Keratinocyte (primary cell): ENCODE measurements around the gene THSD8. TPM values are rescaled to one million over a fixed set of nuclear protein-coding genes. Genes with fewer than 3 reads are reported as not detected.

Experiments
- DNase-seq: peaks from one replicate; pipeline ENCODE4 v3.0.0-alpha.2; 2011; ENCODE audit warnings: low read depth, missing footprints, low spot score
- FAIRE-seq: peaks from 2 replicates; lab custom pipeline; 2011; peaks lifted over from hg19 to GRCh38; lab: Jason Lieb, UNC
- H2AFZ ChIP-seq: 2 replicates; pipeline ENCODE4 v1.6.0; 2012; ENCODE audit warnings: low read length, control low read depth, inconsistent platforms; ENCODE audit not compliant: control insufficient read depth
- H3K27ac ChIP-seq: 2 replicates; pipeline ENCODE4 v1.5.1; 2011; ENCODE audit warnings: low read length; ENCODE audit not compliant: control insufficient read depth, insufficient read depth
- H3K27me3 ChIP-seq: 3 replicates; pipeline ENCODE4 v1.6.0; 2011; ENCODE audit warnings: low read length; ENCODE audit not compliant: control insufficient read depth, insufficient read depth; ENCODE audit errors: extremely low read depth
- H3K36me3 ChIP-seq, 2 experiments: 2 replicates in 1 of 2; 3 replicates in 1 of 2; pipeline ENCODE4 v1.5.1; 2011; ENCODE audit warnings: low read length in 2 of 2, mild to moderate bottlenecking in 1 of 2; ENCODE audit not compliant: control insufficient read depth in 2 of 2, insufficient read depth in 2 of 2; ENCODE audit errors: extremely low read depth in 1 of 2
- H3K4me1 ChIP-seq: 3 replicates; pipeline ENCODE4 v1.5.1; 2011; ENCODE audit warnings: low read length; ENCODE audit not compliant: control insufficient read depth, insufficient read depth; ENCODE audit errors: extremely low read depth
- H3K4me2 ChIP-seq: 3 replicates; pipeline ENCODE4 v1.6.0; 2011; ENCODE audit warnings: low read depth, low read length; ENCODE audit not compliant: control insufficient read depth, insufficient read depth; ENCODE audit errors: extremely low read depth
- H3K4me3 ChIP-seq, 3 experiments: fragments of 200-600 bp in 1 of 3; sonication (generic) in 1 of 3; 2 replicates in 2 of 3; 3 replicates in 1 of 3; pipeline ENCODE4 v1.5.1; 2011 to 2016; ENCODE audit warnings: low read length in 3 of 3, mild to moderate bottlenecking in 3 of 3, control low read depth in 2 of 3, inconsistent platforms in 1 of 3, low read depth in 1 of 3, mixed read lengths in 1 of 3, mixed run types in 1 of 3, moderate library complexity in 1 of 3; ENCODE audit not compliant: control insufficient read depth in 2 of 3, insufficient read depth in 2 of 3; ENCODE audit errors: extremely low read depth in 1 of 3
- H3K79me2 ChIP-seq: 2 replicates; pipeline ENCODE4 v1.6.0; 2012; ENCODE audit warnings: low read length; ENCODE audit not compliant: control insufficient read depth, insufficient read depth
- H3K9ac ChIP-seq: 3 replicates; pipeline ENCODE4 v1.6.0; 2011; ENCODE audit warnings: low read length; ENCODE audit not compliant: control insufficient read depth, insufficient read depth; ENCODE audit errors: extremely low read depth
- H3K9me1 ChIP-seq: 3 replicates; pipeline ENCODE4 v1.6.0; 2011; ENCODE audit warnings: low read length; ENCODE audit not compliant: control insufficient read depth, insufficient read depth; ENCODE audit errors: extremely low read depth
- H3K9me3 ChIP-seq: 2 replicates; pipeline ENCODE4 v1.5.1; 2012; ENCODE audit warnings: low read depth, low read length; ENCODE audit not compliant: control insufficient read depth
- H4K20me1 ChIP-seq: 3 replicates; pipeline ENCODE4 v1.6.0; 2011; ENCODE audit warnings: low read length; ENCODE audit not compliant: control insufficient read depth, insufficient read depth; ENCODE audit errors: extremely low read depth
- EZH2 ChIP-seq: IDR thresholded peaks from one replicate; pipeline ENCODE4 v1.6.1; 2012; ENCODE audit warnings: inconsistent platforms, mild to moderate bottlenecking, low read length, moderate library complexity
- dilution Hi-C: fragments of 300-500 bp; cut with MboI; formaldehyde crosslinking; loops from one replicate; pipeline ENCODE4 v1.7.0; 2020; ENCODE audit warnings: low sequenced_read_pairs; ENCODE audit not compliant: extremely low pct_ligation_motif_present
- polyA plus RNA-seq, 5 experiments: library from polyadenylated mRNA; depleted of rRNA in 3 of 5; stranded (reverse) in 3 of 5; stranded (forward) in 1 of 5; unstranded in 1 of 5; fragments of >200 nt; gene quantifications; 1 replicate in 1 of 5; 2 replicates in 3 of 5; 3 replicates in 1 of 5; pipeline versions ENCODE4 v1.2.1 to v1.2.3, GENCODE V29; 2011 to 2012; ENCODE audit warnings: missing spikeins in 2 of 5, low read depth in 1 of 5, low replicate concordance in 1 of 5
- TF ChIP-seq, protein P1 (sequence below), 3 experiments: IDR thresholded peaks in 1 of 3; conservative IDR thresholded peaks in 1 of 3; optimal IDR thresholded peaks in 1 of 3; 2 replicates in 2 of 3; 3 replicates in 1 of 3; pipeline versions ENCODE3 to v1.5.1; 2011; ENCODE audit warnings: low read length in 3 of 3, mild to moderate bottlenecking in 3 of 3, moderate library complexity in 2 of 3, control low read depth in 1 of 3, inconsistent platforms in 1 of 3; ENCODE audit not compliant: insufficient read depth in 2 of 3; ENCODE audit errors: extremely low read depth in 1 of 3

THSD8 gene
- polyA plus RNA-seq, 1 donor (not counting 4 experiments of a cell fraction or from before 2014, with no cell fraction given), result 6.6 TPM

GRCh38 chr19:12794196-12794941 lies 7.5 kb upstream of the THSD8 start:
- Histone ChIP-seq H3K4me1 (peaks cover 21% of the 10 kb centered on the region), H3K9me1 (no peaks in the 10 kb centered on the region), H3K9me3 (no peaks in the 10 kb centered on the region), H4K20me1 (peaks cover 11% of the 10 kb centered on the region), H3K4me3 (peak overlapping the region in 2 of 3 experiments; percentile 9 to 73), H2AFZ (no peak overlapping the region), H3K9ac (peak overlapping the region; percentile 97), H3K27me3 (no peaks in the 10 kb centered on the region), H3K79me2 (peaks cover 19% of the 10 kb centered on the region), H3K4me2 (peak overlapping the region; percentile 33), H3K36me3 (peaks cover under 1 to 2% of the 10 kb centered on the region in 2 experiments), H3K27ac (peak overlapping the region; percentile 98)
- TF ChIP-seq, protein P1, sequence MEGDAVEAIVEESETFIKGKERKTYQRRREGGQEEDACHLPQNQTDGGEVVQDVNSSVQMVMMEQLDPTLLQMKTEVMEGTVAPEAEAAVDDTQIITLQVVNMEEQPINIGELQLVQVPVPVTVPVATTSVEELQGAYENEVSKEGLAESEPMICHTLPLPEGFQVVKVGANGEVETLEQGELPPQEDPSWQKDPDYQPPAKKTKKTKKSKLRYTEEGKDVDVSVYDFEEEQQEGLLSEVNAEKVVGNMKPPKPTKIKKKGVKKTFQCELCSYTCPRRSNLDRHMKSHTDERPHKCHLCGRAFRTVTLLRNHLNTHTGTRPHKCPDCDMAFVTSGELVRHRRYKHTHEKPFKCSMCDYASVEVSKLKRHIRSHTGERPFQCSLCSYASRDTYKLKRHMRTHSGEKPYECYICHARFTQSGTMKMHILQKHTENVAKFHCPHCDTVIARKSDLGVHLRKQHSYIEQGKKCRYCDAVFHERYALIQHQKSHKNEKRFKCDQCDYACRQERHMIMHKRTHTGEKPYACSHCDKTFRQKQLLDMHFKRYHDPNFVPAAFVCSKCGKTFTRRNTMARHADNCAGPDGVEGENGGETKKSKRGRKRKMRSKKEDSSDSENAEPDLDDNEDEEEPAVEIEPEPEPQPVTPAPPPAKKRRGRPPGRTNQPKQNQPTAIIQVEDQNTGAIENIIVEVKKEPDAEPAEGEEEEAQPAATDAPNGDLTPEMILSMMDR (optimal IDR thresholded peaks at IDR 0.05 in 1 of 3, IDR thresholded peaks at IDR 0.05 in 1 of 3, conservative IDR thresholded peaks at IDR 0.05 in 1 of 3; ENCODE audit: extremely low read depth in 1 of 3, insufficient read depth in 2 of 3, low read length in 3 of 3), result no peak
- no peak for TF ChIP-seq EZH2
- DNase-seq, result no peak
- no peak for FAIRE-seq
- dilution Hi-C loops, result no loop called here

- DNase-seq, result no peak
- Histone ChIP-seq H3K27me3 (no peaks in the 10 kb centered on the region), H3K9ac (no peak overlapping the region), H2AFZ (no peak overlapping the region), H3K9me1 (no peaks in the 10 kb centered on the region), H3K36me3 (peaks cover 4 to 7% of the 10 kb centered on the region in 2 experiments), H3K4me1 (peaks cover 21% of the 10 kb centered on the region), H3K79me2 (peaks cover 19% of the 10 kb centered on the region), H4K20me1 (peaks cover 11% of the 10 kb centered on the region), H3K4me2 (no peak overlapping the region), H3K9me3 (no peaks in the 10 kb centered on the region), H3K27ac (no peak overlapping the region), H3K4me3 (no peak overlapping the region)
- dilution Hi-C loops, result no loop called here
- no peak for FAIRE-seq
- TF ChIP-seq, protein P1 (optimal IDR thresholded peaks at IDR 0.05 in 1 of 3, IDR thresholded peaks at IDR 0.05 in 1 of 3, conservative IDR thresholded peaks at IDR 0.05 in 1 of 3; ENCODE audit: extremely low read depth in 1 of 3, insufficient read depth in 2 of 3, low read length in 3 of 3), result no peak
- TF ChIP-seq EZH2, result no peak
Observed at GRCh38 chr19:12794971-12795381, 6.9 kb upstream of the THSD8 start.
